PC-9 (cell line): Measurements from ENCODE around the gene PLEKHH1. TPM values are rescaled to one million over a fixed set of nuclear protein-coding genes. Genes with fewer than 3 reads are reported as not detected.

Source experiments
- Bru-seq: library from RNA; stranded (reverse); fragments of 400-500 nt; gene quantifications from one replicate; lab custom pipeline; 2021; lab: Mats Ljungman, UMichigan
- BruChase-seq, 2 experiments: library from RNA; stranded (reverse); fragments of 400-500 nt; gene quantifications; one replicate each; lab custom pipeline; 2021; lab: Mats Ljungman, UMichigan
- BruUV-seq: library from RNA; stranded (reverse); fragments of 400-500 nt; replicated peaks from 2 replicates; lab custom pipeline; 2021; lab: Mats Ljungman, UMichigan
- CTCF ChIA-PET: fragments of 300-600 bp; sonication (Branson Sonifier 250); formaldehyde crosslinking; loops from one replicate; lab custom pipeline; 2022; ENCODE audit warnings: antibody characterized with exemption; lab: Charles Lee
- POLR2A ChIA-PET: fragments of 300-600 bp; sonication (Branson Sonifier 250); formaldehyde crosslinking; loops from one replicate; lab custom pipeline; 2022; ENCODE audit warnings: antibody characterized with exemption; ENCODE audit not compliant: unreplicated experiment; lab: Charles Lee
- DNase-seq, 2 experiments: peaks; one replicate each; pipeline versions ENCODE4 v3.0.0 to v3.0.0-alpha.2; 2015 to 2022; ENCODE audit warnings: mixed read lengths in 1 of 2
- H2AFZ ChIP-seq: fragments of 200-600 bp; sonication (generic); 2 replicates; pipeline ENCODE4 v1.8.1; 2017; ENCODE audit warnings: antibody characterized with exemption
- H3F3A ChIP-seq: fragments of 200-600 bp; sonication (generic); 2 replicates; pipeline ENCODE4 v1.8.1; 2017; ENCODE audit warnings: antibody characterized with exemption, mild to moderate bottlenecking, low read depth; ENCODE audit not compliant: insufficient read depth
- H3K27ac ChIP-seq: fragments of 200-600 bp; sonication (generic); 2 replicates; pipeline ENCODE4 v1.6.1; 2016; ENCODE audit warnings: mixed run types
- H3K27me3 ChIP-seq: fragments of 200-600 bp; sonication (generic); 2 replicates; pipeline ENCODE4 v1.6.1; 2016; ENCODE audit warnings: low read depth, mixed run types; ENCODE audit not compliant: insufficient read depth
- H3K36me3 ChIP-seq: fragments of 200-600 bp; sonication (generic); 2 replicates; pipeline ENCODE4 v1.6.1; 2016; ENCODE audit warnings: low read depth, mixed run types
- H3K4me1 ChIP-seq: fragments of 200-600 bp; sonication (generic); replicated peaks from 2 replicates; pipeline ENCODE4 v1.6.1; 2016; ENCODE audit warnings: mixed run types; ENCODE audit not compliant: insufficient read depth
- H3K4me2 ChIP-seq: fragments of 200-600 bp; sonication (generic); 2 replicates; pipeline ENCODE4 v1.6.1; 2017; ENCODE audit warnings: mixed run types
- H3K4me3 ChIP-seq: fragments of 200-600 bp; sonication (generic); 2 replicates; pipeline ENCODE4 v1.6.1; 2016; ENCODE audit warnings: mixed run types
- H3K79me2 ChIP-seq: fragments of 200-600 bp; sonication (generic); 2 replicates; pipeline ENCODE4 v1.6.1; 2017; ENCODE audit warnings: low read depth, mixed run types
- H3K9me2 ChIP-seq: fragments of 200-600 bp; sonication (generic); 2 replicates; pipeline ENCODE4 v1.8.1; 2017; ENCODE audit warnings: mild to moderate bottlenecking; ENCODE audit not compliant: insufficient read depth
- H3K9me3 ChIP-seq: fragments of 200-600 bp; sonication (generic); 2 replicates; pipeline ENCODE4 v1.8.1; 2016; ENCODE audit warnings: low read depth; ENCODE audit not compliant: insufficient read depth
- H4K20me1 ChIP-seq: fragments of 200-600 bp; sonication (generic); 2 replicates; pipeline ENCODE4 v1.8.1; 2017; ENCODE audit not compliant: insufficient read depth
- EZH2 ChIP-seq: fragments of 200-600 bp; sonication (generic); IDR thresholded peaks from 2 replicates; pipeline ENCODE4 v1.8.0; 2017; ENCODE audit warnings: antibody characterized with exemption, low read depth
- intact Hi-C: fragments of 100-400 bp; cut with micrococcal nuclease; formaldehyde crosslinking; loops from one replicate; pipeline ENCODE4 v1.10.0; 2022; ENCODE audit not compliant: unreplicated experiment
- long read RNA-seq: library from polyadenylated mRNA; stranded (forward); transcript quantifications from one replicate; pipeline ENCODE4 v2.0.0, GENCODE V29; 2022
- total RNA-seq: library from RNA; stranded (reverse); gene quantifications from 2 replicates; pipeline ENCODE4 v1.2.3, GENCODE V29; 2021
- TF ChIP-seq, protein P1 (sequence below): fragments of 200-600 bp; sonication (generic); conservative IDR thresholded peaks from 2 replicates; pipeline ENCODE4 v1.6.1; 2017; ENCODE audit warnings: mixed run types, antibody characterized with exemption, mild to moderate bottlenecking, moderate library complexity

PLEKHH1 gene
- 13.6 and 18.5 TPM in 2 replicates for total RNA-seq
- percentile 49 among the genes with signal in this experiment for Bru-seq, nascent RNA
- percentile 52 among the genes with signal in this experiment for BruChase-seq, experiment 1, labeled RNA remaining after a 2-hour chase
- percentile 64 among the genes with signal in this experiment for BruChase-seq, experiment 2, labeled RNA remaining after a 6-hour chase
- long read RNA-seq, full-length matches to known transcripts: 2 of 6 reads
- long read RNA-seq, partial matches to known transcripts: 2 of 6 reads
- long read RNA-seq, other reads (novel, unspliced or antisense): 2 of 6 reads

DNA sequence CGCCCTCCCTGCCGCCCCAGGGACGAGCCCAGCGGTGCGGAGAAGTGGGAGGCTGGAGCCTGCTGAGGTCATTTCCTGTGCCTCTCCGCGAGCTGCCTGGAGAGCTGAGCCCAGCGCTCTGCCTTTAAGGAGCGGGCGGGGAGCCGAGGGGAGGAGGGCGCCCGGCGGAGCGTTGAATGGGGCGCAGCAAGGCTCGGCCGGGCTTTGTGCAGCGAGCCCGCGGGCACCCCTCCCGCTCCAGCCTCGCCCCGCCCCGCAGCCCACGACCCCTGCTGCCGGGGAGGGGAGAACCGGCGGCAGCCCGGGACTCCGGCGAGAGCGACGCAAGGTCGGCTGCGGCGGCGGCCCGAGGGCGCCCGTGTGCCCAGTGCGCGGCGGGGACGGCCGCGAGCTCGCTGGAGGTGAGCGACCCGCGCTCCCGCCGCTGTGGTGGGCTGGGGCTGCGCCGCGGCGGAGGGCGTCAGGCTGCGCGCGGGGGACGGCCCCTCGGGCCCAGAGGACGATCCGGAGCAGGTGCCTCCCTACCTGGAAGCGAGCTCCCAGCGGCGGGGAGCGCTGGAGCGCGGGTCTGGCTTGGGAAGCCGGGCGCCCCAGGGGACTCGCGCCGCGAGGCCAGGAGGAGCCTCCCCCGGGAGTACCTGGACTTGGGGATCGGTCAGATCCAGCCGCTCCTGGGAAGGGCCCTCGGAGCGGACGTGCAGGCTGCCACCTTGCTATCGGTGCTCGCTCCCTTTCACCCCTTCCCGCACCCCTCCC lies at the start of gene PLEKHH1:
PLEKHH1 (plus strand) TSS at position 293 of the 756 bp plus-strand sequence. CDS start 8,578 bp downstream, outside the sequence.
- intact Hi-C loops: no loop called here
- Histone ChIP-seq H2AFZ (peak within 1 kb of the TSS; percentile 82), H3K27ac (no peak within 1 kb of the TSS), H3K4me2 (peak within 1 kb of the TSS; percentile 80), H3K79me2 (0 out of 2 replicates have a peak, but pooled peaks cover 6% of the 10 kb centered on the region), H3F3A (peaks cover 12% of the 10 kb centered on the region; the same call in 1 of the 2 replicates), H3K9me3 (no peaks in the 10 kb centered on the region), H4K20me1 (no peaks in the 10 kb centered on the region), H3K36me3 (no peaks in the 10 kb centered on the region), H3K4me1 (peaks cover 9% of the 10 kb centered on the region), H3K9me2 (no peaks in the 10 kb centered on the region), H3K27me3 (no peaks in the 10 kb centered on the region), H3K4me3 (peak within 1 kb of the TSS; percentile 60)
- ChIA-PET POLR2A (interaction anchor here (0.6 kb wide), 1 partner anchor 119 kb away, joined by 4 read pairs; no protein-coding TSS in a partner anchor), CTCF (interaction anchor here (1.0 kb wide), 1 partner anchor 38 kb away, joined by 3 read pairs; no protein-coding TSS in a partner anchor)
- TF ChIP-seq, protein P1, sequence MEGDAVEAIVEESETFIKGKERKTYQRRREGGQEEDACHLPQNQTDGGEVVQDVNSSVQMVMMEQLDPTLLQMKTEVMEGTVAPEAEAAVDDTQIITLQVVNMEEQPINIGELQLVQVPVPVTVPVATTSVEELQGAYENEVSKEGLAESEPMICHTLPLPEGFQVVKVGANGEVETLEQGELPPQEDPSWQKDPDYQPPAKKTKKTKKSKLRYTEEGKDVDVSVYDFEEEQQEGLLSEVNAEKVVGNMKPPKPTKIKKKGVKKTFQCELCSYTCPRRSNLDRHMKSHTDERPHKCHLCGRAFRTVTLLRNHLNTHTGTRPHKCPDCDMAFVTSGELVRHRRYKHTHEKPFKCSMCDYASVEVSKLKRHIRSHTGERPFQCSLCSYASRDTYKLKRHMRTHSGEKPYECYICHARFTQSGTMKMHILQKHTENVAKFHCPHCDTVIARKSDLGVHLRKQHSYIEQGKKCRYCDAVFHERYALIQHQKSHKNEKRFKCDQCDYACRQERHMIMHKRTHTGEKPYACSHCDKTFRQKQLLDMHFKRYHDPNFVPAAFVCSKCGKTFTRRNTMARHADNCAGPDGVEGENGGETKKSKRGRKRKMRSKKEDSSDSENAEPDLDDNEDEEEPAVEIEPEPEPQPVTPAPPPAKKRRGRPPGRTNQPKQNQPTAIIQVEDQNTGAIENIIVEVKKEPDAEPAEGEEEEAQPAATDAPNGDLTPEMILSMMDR: no peak
- TF ChIP-seq EZH2: no peak
- DNase-seq: peak; percentile 61 to 83
- no TSS peak for BruUV-seq

DNA sequence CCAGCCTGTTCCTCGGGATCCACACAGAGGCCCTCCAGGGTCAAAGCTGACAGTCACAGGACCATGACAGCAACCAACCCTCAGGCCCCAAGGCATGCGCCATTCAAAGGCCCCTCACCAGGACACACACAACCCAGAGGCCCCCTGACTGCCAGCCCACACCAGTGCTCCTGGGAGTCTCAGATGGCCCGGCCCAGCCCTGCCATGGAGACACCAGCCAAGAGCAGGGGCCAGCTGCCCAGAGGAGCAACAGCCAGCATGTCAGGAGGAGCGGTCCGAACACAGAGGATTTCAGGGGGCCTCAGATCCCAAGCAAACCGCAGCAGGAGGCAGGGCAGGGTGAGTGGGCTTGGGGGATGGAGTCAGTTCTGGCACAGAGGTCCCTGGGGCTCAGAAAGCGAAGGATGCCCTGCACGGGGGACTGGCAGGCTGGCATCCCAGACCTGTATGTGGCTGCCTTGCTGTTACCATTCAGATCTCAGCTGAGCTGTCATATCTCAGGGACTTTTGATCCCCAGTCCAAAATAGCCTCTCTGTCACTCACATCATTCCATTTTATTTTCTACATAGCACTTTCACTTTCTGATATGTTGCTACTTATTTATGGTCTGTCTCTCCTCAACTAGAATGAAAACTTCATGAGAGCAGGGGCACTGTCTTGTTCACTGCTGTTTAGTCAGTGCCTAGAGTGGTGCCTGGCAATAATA lies 49.4 kb upstream of the PLEKHH1 start:
- intact Hi-C loops: no loop called here
- ChIA-PET CTCF (no interaction called here), POLR2A (no interaction called here)
- no TSS peak for BruUV-seq
- H3K4me3 ChIP-seq: no peak overlapping the region
- no peaks in the 10 kb centered on the region for H3K9me3 ChIP-seq
- no peak for TF ChIP-seq EZH2
- TF ChIP-seq, protein P1: no peak
- no peaks in the 10 kb centered on the region for H4K20me1 ChIP-seq
- H3K27me3 ChIP-seq: 0 out of 2 replicates have a peak, but pooled peaks cover 5% of the 10 kb centered on the region
- H3K4me2 ChIP-seq: no peak overlapping the region
- H3K79me2 ChIP-seq: no peaks in the 10 kb centered on the region
- no peaks in the 10 kb centered on the region for H3F3A ChIP-seq
- no peak overlapping the region for H3K27ac ChIP-seq
- H3K9me2 ChIP-seq: no peaks in the 10 kb centered on the region
- no peaks in the 10 kb centered on the region for H3K36me3 ChIP-seq
- no peak overlapping the region for H2AFZ ChIP-seq
- H3K4me1 ChIP-seq: no peaks in the 10 kb centered on the region
- no peak for DNase-seq

DNA sequence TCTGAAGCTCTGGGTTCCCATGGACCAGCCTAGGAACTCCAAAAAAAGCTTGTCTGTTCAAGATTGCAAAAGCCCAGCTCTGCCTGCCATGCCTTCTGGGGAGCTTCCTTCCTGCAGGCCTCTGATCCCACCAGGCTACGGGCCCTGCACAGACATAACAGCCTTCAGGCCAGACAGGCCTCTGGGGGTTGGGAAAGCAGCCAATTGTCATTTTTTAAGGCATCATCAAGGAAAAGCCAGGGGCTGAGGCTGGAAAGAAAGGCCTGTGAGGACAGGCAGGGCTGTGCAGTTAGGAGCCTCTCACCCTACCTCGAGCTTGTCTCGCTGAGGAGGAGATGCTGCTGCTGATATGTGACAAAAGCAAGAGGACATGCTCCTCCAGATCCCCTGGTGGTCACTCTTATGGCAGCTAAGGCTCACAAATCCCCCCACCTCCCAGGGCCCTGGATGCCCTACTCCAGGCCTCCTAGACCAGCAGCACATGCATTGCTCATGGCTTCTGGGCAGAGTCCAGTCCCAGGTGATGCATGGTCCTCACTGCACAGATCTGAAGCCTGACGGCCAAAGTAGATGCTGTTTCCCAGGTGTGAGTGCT lies 47.5 kb upstream of the PLEKHH1 start:
- BruUV-seq: no TSS peak
- no peaks in the 10 kb centered on the region for H3K9me3 ChIP-seq
- no peak overlapping the region for H2AFZ ChIP-seq
- TF ChIP-seq, protein P1: no peak
- TF ChIP-seq EZH2: no peak
- no peak overlapping the region for H3K4me2 ChIP-seq
- DNase-seq: no peak
- no peaks in the 10 kb centered on the region for H4K20me1 ChIP-seq
- 0 out of 2 replicates have a peak, but pooled peaks cover 5% of the 10 kb centered on the region for H3K27me3 ChIP-seq
- H3K4me3 ChIP-seq: no peak overlapping the region
- H3F3A ChIP-seq: no peaks in the 10 kb centered on the region
- intact Hi-C loops: no loop called here
- H3K36me3 ChIP-seq: no peaks in the 10 kb centered on the region
- H3K9me2 ChIP-seq: no peaks in the 10 kb centered on the region
- CTCF ChIA-PET: no interaction called here
- no peak overlapping the region for H3K27ac ChIP-seq
- no peaks in the 10 kb centered on the region for H3K4me1 ChIP-seq
- H3K79me2 ChIP-seq: no peaks in the 10 kb centered on the region
- POLR2A ChIA-PET: no interaction called here
